ENCODE data around the gene LMOD1.
"Not testable (repeated sequence)": the region's sequence is repeated elsewhere in the genome, so short reads cannot be mapped to it uniquely, and the experiment has no call there.

LMOD1 gene

GRCh38 chr1:201916649-201917249 is 29.6 kb downstream of the LMOD1 start:
- Mint-ChIP-seq H3K4me3 (no peak overlapping the region), H3K27me3 (peaks cover 14% of the 10 kb centered on the region), H3K4me1 (ENCODE audit: low read depth) (no peaks in the 10 kb centered on the region), H3K27ac (no peak overlapping the region), H3K9me3 (peaks cover under 1% of the 10 kb centered on the region), H3K36me3 (ENCODE audit: low read depth) (no peaks in the 10 kb centered on the region)
- intact Hi-C loops (cut with micrococcal nuclease), result no loop called here

DNA sequence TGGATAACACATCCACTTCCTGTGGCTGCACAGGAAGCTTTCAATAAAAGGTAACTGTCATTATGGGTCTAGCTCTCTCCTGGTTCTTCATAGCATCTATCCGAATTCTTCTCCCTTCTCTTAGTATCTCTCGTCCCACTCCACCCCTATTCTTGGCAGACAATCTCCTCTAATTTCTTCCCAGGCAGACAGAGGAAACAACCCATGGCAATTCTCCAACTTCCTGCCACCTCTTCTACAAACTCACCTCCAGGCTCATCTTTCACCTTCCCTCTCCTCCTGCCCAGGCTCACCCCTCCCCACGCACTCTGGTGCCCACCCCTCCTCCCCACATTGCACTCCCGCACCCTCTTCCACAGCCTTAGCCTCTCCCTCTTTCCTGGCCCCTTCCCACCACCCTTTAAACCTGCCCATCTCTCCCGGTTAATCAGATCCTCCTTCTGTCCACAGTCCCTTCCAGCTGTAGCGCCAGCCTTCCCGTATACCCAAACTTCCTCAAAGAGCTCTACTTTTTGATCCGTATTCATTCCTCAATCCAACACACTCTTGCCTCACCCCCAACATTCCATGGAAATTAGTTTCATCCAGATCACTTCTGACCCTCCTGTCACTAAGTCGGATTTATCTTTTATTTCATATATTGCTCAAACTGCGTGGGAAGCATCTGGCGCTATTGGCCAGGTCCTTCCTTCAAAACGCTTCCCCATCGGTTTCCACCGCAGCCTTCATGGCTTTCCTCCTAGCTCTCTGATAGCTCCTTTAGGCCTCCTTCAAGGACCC is 31.7 kb downstream of the LMOD1 start:
- Mint-ChIP-seq H3K4me3 (no peak overlapping the region), H3K27ac (no peak overlapping the region), H3K27me3 (peaks cover 14% of the 10 kb centered on the region), H3K36me3 (ENCODE audit: low read depth) (no peaks in the 10 kb centered on the region), H3K9me3 (no peaks in the 10 kb centered on the region), H3K4me1 (ENCODE audit: low read depth) (no peaks in the 10 kb centered on the region)
- intact Hi-C loops (cut with micrococcal nuclease), result no loop called here

- H3K4me3 Mint-ChIP-seq, result no peak overlapping the region
- no peaks in the 10 kb centered on the region for H3K4me1 Mint-ChIP-seq (ENCODE audit: low read depth)
- intact Hi-C loops (cut with micrococcal nuclease), result no loop called here
- peaks cover 9% of the 10 kb centered on the region for H3K27me3 Mint-ChIP-seq
- H3K27ac Mint-ChIP-seq, result no peak overlapping the region
- no peaks in the 10 kb centered on the region for H3K36me3 Mint-ChIP-seq (ENCODE audit: low read depth)
- no peaks in the 10 kb centered on the region for H3K9me3 Mint-ChIP-seq
Observed at GRCh38 chr1:201912832-201913231, 33.5 kb downstream of the LMOD1 start.

- Mint-ChIP-seq H3K27me3 (peaks cover 9% of the 10 kb centered on the region), H3K36me3 (ENCODE audit: low read depth) (no peaks in the 10 kb centered on the region)
Observed at GRCh38 chr1:201911826-201912571, 34.3 kb downstream of the LMOD1 start.

GRCh38 chr1:201907621-201908020 is 38.7 kb downstream of the LMOD1 start:
- no peaks in the 10 kb centered on the region for H3K4me1 Mint-ChIP-seq (ENCODE audit: low read depth)
- no peak overlapping the region for H3K4me3 Mint-ChIP-seq
- H3K9me3 Mint-ChIP-seq, result no peaks in the 10 kb centered on the region
- intact Hi-C loops (cut with micrococcal nuclease), result no loop called here
- H3K27ac Mint-ChIP-seq, result no peak overlapping the region
- H3K36me3 Mint-ChIP-seq (ENCODE audit: low read depth), result no peaks in the 10 kb centered on the region
- H3K27me3 Mint-ChIP-seq, result no peaks in the 10 kb centered on the region

More at GRCh38 chr1:201911826-201912571, 34.3 kb downstream of the LMOD1 start:
- intact Hi-C loops (cut with micrococcal nuclease), result no loop called here
- Mint-ChIP-seq H3K27ac (no peak overlapping the region), H3K4me3 (no peak overlapping the region), H3K9me3 (no peaks in the 10 kb centered on the region), H3K4me1 (ENCODE audit: low read depth) (no peaks in the 10 kb centered on the region)

DNA sequence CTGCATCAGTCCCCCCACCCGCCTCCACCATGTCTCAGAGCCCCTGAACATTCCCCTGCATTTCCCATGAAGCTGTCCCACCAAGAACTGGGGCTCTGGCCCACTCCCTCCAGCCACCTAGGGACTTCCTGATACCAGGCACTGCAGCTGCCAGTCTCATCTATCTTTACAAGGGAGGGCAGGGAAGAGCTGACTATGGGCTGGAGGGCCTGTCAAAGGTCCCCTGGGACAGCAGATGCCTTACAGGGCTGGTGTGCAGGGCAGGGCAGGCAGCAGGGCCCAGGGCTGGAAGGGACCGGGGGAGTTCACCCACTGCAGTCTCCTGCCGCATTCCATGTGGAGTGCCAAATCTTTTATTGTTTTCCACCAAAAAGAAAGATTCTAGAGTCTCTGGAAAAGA is 40.0 kb downstream of the LMOD1 start:
- H3K4me3 Mint-ChIP-seq, result no peak overlapping the region
- no peak overlapping the region for H3K27ac Mint-ChIP-seq
- no peaks in the 10 kb centered on the region for H3K4me1 Mint-ChIP-seq (ENCODE audit: low read depth)
- H3K27me3 Mint-ChIP-seq, result no peaks in the 10 kb centered on the region
- no peaks in the 10 kb centered on the region for H3K36me3 Mint-ChIP-seq (ENCODE audit: low read depth)
- no peaks in the 10 kb centered on the region for H3K9me3 Mint-ChIP-seq
- intact Hi-C loops (cut with micrococcal nuclease), result no loop called here

DNA sequence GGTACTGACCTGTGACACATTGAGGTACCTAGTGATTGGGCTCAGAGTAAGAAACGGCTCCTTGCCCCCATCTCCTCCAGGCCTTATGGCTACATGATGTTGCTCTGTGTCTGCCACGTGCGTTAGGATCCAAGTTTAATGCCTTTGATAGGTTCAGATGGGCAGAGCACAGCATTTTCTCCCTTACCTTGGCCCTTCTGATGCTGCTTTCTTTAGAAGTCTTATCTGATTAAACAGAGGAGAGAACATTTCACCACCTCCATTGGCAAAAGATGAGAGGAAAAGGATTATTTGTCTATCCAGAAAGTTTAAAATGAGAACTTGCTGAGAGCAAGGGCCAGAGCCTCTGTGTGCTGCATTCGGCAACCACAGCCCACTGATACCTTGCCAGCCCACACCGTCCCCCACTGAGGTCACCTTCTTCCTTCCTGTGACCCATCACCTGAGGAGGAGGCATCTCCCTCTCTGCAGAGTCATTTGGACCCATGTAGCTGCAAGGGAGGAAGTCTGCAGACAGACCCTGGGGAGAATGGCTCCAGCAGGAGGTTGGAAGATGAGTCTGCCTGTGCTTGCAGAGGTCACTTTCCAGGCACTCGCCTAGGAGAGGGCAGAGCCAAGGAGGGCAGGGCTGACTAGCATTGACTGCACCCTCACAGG is 41.0 kb downstream of the LMOD1 start:
- H3K27me3 Mint-ChIP-seq, result peaks cover 1% of the 10 kb centered on the region
- intact Hi-C loops (cut with micrococcal nuclease), result no loop called here
- no peak overlapping the region for H3K4me3 Mint-ChIP-seq
- no peaks in the 10 kb centered on the region for H3K4me1 Mint-ChIP-seq (ENCODE audit: low read depth)
- no peaks in the 10 kb centered on the region for H3K36me3 Mint-ChIP-seq (ENCODE audit: low read depth)
- H3K27ac Mint-ChIP-seq, result no peak overlapping the region
- no peaks in the 10 kb centered on the region for H3K9me3 Mint-ChIP-seq

DNA sequence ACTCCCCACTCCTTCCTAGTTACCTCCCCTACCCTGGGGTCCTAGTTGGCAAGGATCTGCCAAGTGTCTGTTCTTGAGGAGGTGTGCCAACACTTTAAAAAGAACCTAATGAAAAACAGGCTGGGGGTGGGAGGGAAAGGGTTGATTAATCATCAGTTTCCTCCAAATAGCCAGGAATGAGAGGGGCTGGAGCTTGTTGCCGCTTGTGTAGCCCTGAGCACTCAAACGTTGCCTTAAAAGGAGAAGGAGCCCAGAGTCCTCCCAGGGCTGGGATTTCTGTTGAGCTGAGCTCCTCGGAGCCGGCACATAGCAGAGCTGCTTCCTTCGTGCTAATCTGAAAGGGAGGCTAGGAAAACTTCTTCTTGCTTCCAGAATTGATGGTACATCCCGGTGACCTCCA is 41.8 kb downstream of the LMOD1 start:
- Mint-ChIP-seq H3K9me3 (no peaks in the 10 kb centered on the region), H3K4me3 (no peak overlapping the region), H3K27me3 (peaks cover 5% of the 10 kb centered on the region), H3K4me1 (ENCODE audit: low read depth) (no peaks in the 10 kb centered on the region), H3K27ac (no peak overlapping the region), H3K36me3 (ENCODE audit: low read depth) (no peaks in the 10 kb centered on the region)
- intact Hi-C loops (cut with micrococcal nuclease), result no loop called here

- Mint-ChIP-seq H3K36me3 (ENCODE audit: low read depth) (no peaks in the 10 kb centered on the region), H3K27ac (no peak overlapping the region), H3K9me3 (no peaks in the 10 kb centered on the region), H3K4me3 (no peak overlapping the region), H3K27me3 (peaks cover 7% of the 10 kb centered on the region), H3K4me1 (ENCODE audit: low read depth) (no peaks in the 10 kb centered on the region)
- intact Hi-C loops (cut with micrococcal nuclease), result no loop called here
Observed at GRCh38 chr1:201903135-201903534, 43.2 kb downstream of the LMOD1 start.

DNA sequence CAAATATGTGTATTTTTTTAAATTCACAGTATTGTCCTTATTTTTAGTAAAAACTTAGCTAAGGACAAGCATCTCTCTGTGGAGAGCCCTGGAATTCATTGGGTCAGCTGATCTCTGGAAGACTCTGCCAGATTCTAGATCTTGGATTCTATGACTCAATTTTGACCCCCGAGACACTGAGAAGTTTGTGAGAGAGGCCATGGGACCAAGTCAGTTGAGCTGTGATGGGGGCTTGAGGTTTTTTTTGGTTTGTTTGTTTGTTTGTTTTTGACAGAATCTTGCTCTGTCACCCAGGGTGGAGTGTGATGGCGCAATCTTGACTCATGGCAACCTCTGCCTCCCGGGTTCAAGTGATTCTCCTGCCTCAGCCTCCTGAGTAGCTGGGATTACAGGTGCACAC is 44.1 kb downstream of the LMOD1 start:
- no peaks in the 10 kb centered on the region for H3K4me1 Mint-ChIP-seq (ENCODE audit: low read depth)
- H3K4me3 Mint-ChIP-seq, result no peak overlapping the region
- H3K36me3 Mint-ChIP-seq (ENCODE audit: low read depth), result no peaks in the 10 kb centered on the region
- H3K27me3 Mint-ChIP-seq, result peaks cover 10% of the 10 kb centered on the region
- no peak overlapping the region for H3K27ac Mint-ChIP-seq
- intact Hi-C loops (cut with micrococcal nuclease), result no loop called here
- no peaks in the 10 kb centered on the region for H3K9me3 Mint-ChIP-seq

- intact Hi-C loops (cut with micrococcal nuclease); H3K27ac Mint-ChIP-seq; H3K9me3 Mint-ChIP-seq; H3K4me3 Mint-ChIP-seq; H3K36me3 Mint-ChIP-seq (ENCODE audit: low read depth); H3K4me1 Mint-ChIP-seq (ENCODE audit: low read depth): not testable (repeated sequence)
- H3K27me3 Mint-ChIP-seq, result peaks cover 10% of the 10 kb centered on the region
Observed at GRCh38 chr1:201901036-201901435, 45.3 kb downstream of the LMOD1 start.

- intact Hi-C loops (cut with micrococcal nuclease), result no loop called here
- Mint-ChIP-seq H3K9me3 (no peaks in the 10 kb centered on the region), H3K27me3 (peaks cover 12% of the 10 kb centered on the region), H3K4me3 (no peak overlapping the region), H3K27ac (no peak overlapping the region), H3K36me3 (ENCODE audit: low read depth) (no peaks in the 10 kb centered on the region), H3K4me1 (ENCODE audit: low read depth) (peaks cover 5% of the 10 kb centered on the region)
Observed at GRCh38 chr1:201900476-201900875, 45.9 kb downstream of the LMOD1 start.

DNA sequence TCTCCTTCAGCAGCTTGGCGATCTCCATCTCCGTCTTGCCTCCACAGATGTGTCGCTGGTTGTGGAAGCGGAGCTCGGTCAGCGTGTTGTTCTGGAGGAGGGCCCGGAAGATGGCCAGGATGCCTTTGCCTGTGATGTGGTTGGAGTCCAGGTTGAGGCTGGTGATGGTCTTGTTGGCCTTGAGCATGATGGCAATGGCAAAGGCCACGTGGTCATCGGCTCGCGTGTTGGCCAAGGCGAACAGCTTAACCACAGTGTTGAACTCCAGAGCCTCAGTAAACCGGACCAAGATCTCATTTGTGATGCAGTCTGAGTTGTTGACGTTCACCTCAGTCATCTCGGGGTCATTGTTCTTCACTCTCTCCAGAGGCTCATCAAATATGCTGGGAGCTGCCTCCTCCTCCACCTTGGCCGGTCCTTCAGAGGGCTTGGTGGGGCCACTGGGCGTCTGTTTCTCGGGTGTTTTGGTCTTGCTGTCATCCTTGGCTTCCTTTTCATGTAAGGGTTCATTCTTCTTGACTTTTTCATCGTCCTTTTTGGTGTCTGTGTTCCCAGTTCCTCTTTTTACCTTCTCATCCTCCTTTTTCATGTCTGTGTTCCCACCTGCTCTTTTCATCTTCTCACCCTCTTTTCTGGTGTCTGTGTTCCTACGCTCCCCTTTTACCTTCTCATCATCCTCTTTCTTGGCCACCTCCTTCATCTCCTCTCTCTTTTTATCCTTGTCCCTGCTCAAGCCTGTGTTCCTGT is 46.5 kb downstream of the LMOD1 start:
- Mint-ChIP-seq H3K36me3 (ENCODE audit: low read depth) (no peaks in the 10 kb centered on the region), H3K27me3 (peaks cover 12% of the 10 kb centered on the region), H3K4me3 (no peak overlapping the region), H3K9me3 (no peaks in the 10 kb centered on the region), H3K4me1 (ENCODE audit: low read depth) (peaks cover 5% of the 10 kb centered on the region), H3K27ac (no peak overlapping the region)
- intact Hi-C loops (cut with micrococcal nuclease), result no loop called here

Measured in dendritic cell treated with granulocyte-macrophage colony-stimulating factor and Interleukin-4, amounts not matched to agents 40 ng/mL and 50 ng/mL, for 4 days (primary cell).